ENCODE data around the gene BTNL8.
"Not testable (repeated sequence)": the region's sequence is repeated elsewhere in the genome, so short reads cannot be mapped to it uniquely, and the experiment has no call there.

Gene BTNL8

GRCh38 chr5:180875860-180876426, 23.0 kb upstream of the BTNL8 start:
- Histone ChIP-seq H3K4me1 (ENCODE audit: control insufficient read depth, insufficient read depth, low read length) (no peaks in the 10 kb centered on the region), H3K36me3 (ENCODE audit: control insufficient read depth, insufficient read depth, low read length) (no peaks in the 10 kb centered on the region), H3K27ac (ENCODE audit: insufficient read depth, low read depth, low read length, poor library complexity, severe bottlenecking) (no peak overlapping the region), H3K4me3 (ENCODE audit: insufficient read depth, low read depth, low read length) (no peak overlapping the region), H3K9me3 (ENCODE audit: control insufficient read depth, low read length) (no peaks in the 10 kb centered on the region), H3K27me3 (ENCODE audit: control insufficient read depth, insufficient read depth, low read length, poor library complexity, severe bottlenecking) (no peaks in the 10 kb centered on the region)
- WGBS, 2 experiments, result 82 to 83% methylated on average over 10 of the region's 10 CpGs

GRCh38 chr5:180885845-180886529, 13.0 kb upstream of the BTNL8 start:
- not testable (repeated sequence) for H3K27ac ChIP-seq (ENCODE audit: insufficient read depth, low read depth, low read length, poor library complexity, severe bottlenecking); H3K4me1 ChIP-seq (ENCODE audit: control insufficient read depth, insufficient read depth, low read length); H3K4me3 ChIP-seq (ENCODE audit: insufficient read depth, low read depth, low read length); H3K36me3 ChIP-seq (ENCODE audit: control insufficient read depth, insufficient read depth, low read length); H3K27me3 ChIP-seq (ENCODE audit: control insufficient read depth, insufficient read depth, low read length, poor library complexity, severe bottlenecking); H3K9me3 ChIP-seq (ENCODE audit: control insufficient read depth, low read length)
- 64 to 66% methylated on average over 11 of the region's 11 CpGs for whole genome bisulfite sequencing, 2 experiments

- H3K27me3 ChIP-seq (ENCODE audit: control insufficient read depth, insufficient read depth, low read length, poor library complexity, severe bottlenecking), result no peaks in the 10 kb centered on the region
- no peaks in the 10 kb centered on the region for H3K36me3 ChIP-seq (ENCODE audit: control insufficient read depth, insufficient read depth, low read length)
- no peak overlapping the region for H3K4me3 ChIP-seq (ENCODE audit: insufficient read depth, low read depth, low read length)
- no peak overlapping the region for H3K27ac ChIP-seq (ENCODE audit: insufficient read depth, low read depth, low read length, poor library complexity, severe bottlenecking)
- H3K9me3 ChIP-seq (ENCODE audit: control insufficient read depth, low read length), result no peaks in the 10 kb centered on the region
- no peaks in the 10 kb centered on the region for H3K4me1 ChIP-seq (ENCODE audit: control insufficient read depth, insufficient read depth, low read length)
- 78 to 80% methylated on average over 7 of the region's 7 CpGs for WGBS, 2 experiments
Measured at GRCh38 chr5:180889381-180889780, 9.6 kb upstream of the BTNL8 start.

- H3K27ac ChIP-seq (ENCODE audit: insufficient read depth, low read depth, low read length, poor library complexity, severe bottlenecking); H3K4me1 ChIP-seq (ENCODE audit: control insufficient read depth, insufficient read depth, low read length); H3K36me3 ChIP-seq (ENCODE audit: control insufficient read depth, insufficient read depth, low read length); H3K4me3 ChIP-seq (ENCODE audit: insufficient read depth, low read depth, low read length); H3K9me3 ChIP-seq (ENCODE audit: control insufficient read depth, low read length); H3K27me3 ChIP-seq (ENCODE audit: control insufficient read depth, insufficient read depth, low read length, poor library complexity, severe bottlenecking): not testable (repeated sequence)
- 95 to 100% methylated on average over 1 of the region's 1 CpG for WGBS, 2 experiments
Measured at GRCh38 chr5:180895330-180895729, 3.6 kb upstream of the BTNL8 start.

- Histone ChIP-seq H3K4me1 (ENCODE audit: control insufficient read depth, insufficient read depth, low read length) (no peaks in the 10 kb centered on the region), H3K27ac (ENCODE audit: insufficient read depth, low read depth, low read length, poor library complexity, severe bottlenecking) (no peak overlapping the region), H3K27me3 (ENCODE audit: control insufficient read depth, insufficient read depth, low read length, poor library complexity, severe bottlenecking) (no peaks in the 10 kb centered on the region), H3K4me3 (ENCODE audit: insufficient read depth, low read depth, low read length) (no peak overlapping the region), H3K9me3 (ENCODE audit: control insufficient read depth, low read length) (no peaks in the 10 kb centered on the region), H3K36me3 (ENCODE audit: control insufficient read depth, insufficient read depth, low read length) (no peaks in the 10 kb centered on the region)
- WGBS, 2 experiments, result 85% methylated on average over 5 of the region's 5 CpGs
Measured at GRCh38 chr5:180900178-180900577, 1.2 kb downstream of the BTNL8 start.

- H3K9me3 ChIP-seq (ENCODE audit: control insufficient read depth, low read length), result no peaks in the 10 kb centered on the region
Measured at GRCh38 chr5:180901319-180902009, 2.5 kb downstream of the BTNL8 start.

GRCh38 chr5:180908400-180908799, 9.4 kb downstream of the BTNL8 start:
- Histone ChIP-seq H3K27ac (ENCODE audit: insufficient read depth, low read depth, low read length, poor library complexity, severe bottlenecking) (no peak overlapping the region), H3K36me3 (ENCODE audit: control insufficient read depth, insufficient read depth, low read length) (no peaks in the 10 kb centered on the region), H3K4me3 (ENCODE audit: insufficient read depth, low read depth, low read length) (no peak overlapping the region), H3K9me3 (ENCODE audit: control insufficient read depth, low read length) (no peaks in the 10 kb centered on the region), H3K27me3 (ENCODE audit: control insufficient read depth, insufficient read depth, low read length, poor library complexity, severe bottlenecking) (no peaks in the 10 kb centered on the region), H3K4me1 (ENCODE audit: control insufficient read depth, insufficient read depth, low read length) (no peaks in the 10 kb centered on the region)
- WGBS, 2 experiments, result 85 to 90% methylated on average over 8 to 9 of the region's 9 CpGs

More at GRCh38 chr5:180901319-180902009, 2.5 kb downstream of the BTNL8 start:
- H3K36me3 ChIP-seq (ENCODE audit: control insufficient read depth, insufficient read depth, low read length), result no peaks in the 10 kb centered on the region
- 84 to 90% methylated on average over 6 to 7 of the region's 7 CpGs for WGBS, 2 experiments
- H3K27me3 ChIP-seq (ENCODE audit: control insufficient read depth, insufficient read depth, low read length, poor library complexity, severe bottlenecking), result no peaks in the 10 kb centered on the region
- no peak overlapping the region for H3K4me3 ChIP-seq (ENCODE audit: insufficient read depth, low read depth, low read length)
- H3K4me1 ChIP-seq (ENCODE audit: control insufficient read depth, insufficient read depth, low read length), result no peaks in the 10 kb centered on the region
- no peak overlapping the region for H3K27ac ChIP-seq (ENCODE audit: insufficient read depth, low read depth, low read length, poor library complexity, severe bottlenecking)

GRCh38 chr5:180908998-180909731, 10.2 kb downstream of the BTNL8 start:
- WGBS, 2 experiments, result 78 to 83% methylated on average over 8 of the region's 9 CpGs
- Histone ChIP-seq H3K4me3 (ENCODE audit: insufficient read depth, low read depth, low read length) (no peak overlapping the region), H3K36me3 (ENCODE audit: control insufficient read depth, insufficient read depth, low read length) (no peaks in the 10 kb centered on the region), H3K4me1 (ENCODE audit: control insufficient read depth, insufficient read depth, low read length) (no peaks in the 10 kb centered on the region), H3K27ac (ENCODE audit: insufficient read depth, low read depth, low read length, poor library complexity, severe bottlenecking) (no peak overlapping the region), H3K27me3 (ENCODE audit: control insufficient read depth, insufficient read depth, low read length, poor library complexity, severe bottlenecking) (no peaks in the 10 kb centered on the region), H3K9me3 (ENCODE audit: control insufficient read depth, low read length) (no peaks in the 10 kb centered on the region)

GRCh38 chr5:180909782-180910181, 10.8 kb downstream of the BTNL8 start:
- H3K27ac ChIP-seq (ENCODE audit: insufficient read depth, low read depth, low read length, poor library complexity, severe bottlenecking), result no peak overlapping the region
- no peak overlapping the region for H3K4me3 ChIP-seq (ENCODE audit: insufficient read depth, low read depth, low read length)
- WGBS, 2 experiments, result 82 to 86% methylated on average over 5 of the region's 5 CpGs
- H3K4me1 ChIP-seq (ENCODE audit: control insufficient read depth, insufficient read depth, low read length), result no peaks in the 10 kb centered on the region
- no peaks in the 10 kb centered on the region for H3K9me3 ChIP-seq (ENCODE audit: control insufficient read depth, low read length)
- no peaks in the 10 kb centered on the region for H3K36me3 ChIP-seq (ENCODE audit: control insufficient read depth, insufficient read depth, low read length)
- H3K27me3 ChIP-seq (ENCODE audit: control insufficient read depth, insufficient read depth, low read length, poor library complexity, severe bottlenecking), result no peaks in the 10 kb centered on the region

- 78 to 86% methylated on average over 2 of the region's 2 CpGs for WGBS, 2 experiments
- no peaks in the 10 kb centered on the region for H3K27me3 ChIP-seq (ENCODE audit: control insufficient read depth, insufficient read depth, low read length, poor library complexity, severe bottlenecking)
- no peaks in the 10 kb centered on the region for H3K9me3 ChIP-seq (ENCODE audit: control insufficient read depth, low read length)
- no peaks in the 10 kb centered on the region for H3K4me1 ChIP-seq (ENCODE audit: control insufficient read depth, insufficient read depth, low read length)
- H3K4me3 ChIP-seq (ENCODE audit: insufficient read depth, low read depth, low read length), result no peak overlapping the region
- H3K36me3 ChIP-seq (ENCODE audit: control insufficient read depth, insufficient read depth, low read length), result no peaks in the 10 kb centered on the region
- H3K27ac ChIP-seq (ENCODE audit: insufficient read depth, low read depth, low read length, poor library complexity, severe bottlenecking), result no peak overlapping the region
Measured at GRCh38 chr5:180910182-180910581, 11.2 kb downstream of the BTNL8 start.

Data from ectodermal cell (in vitro differentiated cells).